HPDE6-E6E7 (cell line): Measurements from ENCODE around the gene KRTAP11-1.
A peak's percentile ranks its signal among the peaks of the same experiment; 100 is the strongest.

Experiments
- DNase-seq: peaks from one replicate; pipeline ENCODE4 v3.0.0; 2011; ENCODE audit warnings: missing footprints; ENCODE audit errors: extremely low spot score

KRTAP11-1 gene, protein sequence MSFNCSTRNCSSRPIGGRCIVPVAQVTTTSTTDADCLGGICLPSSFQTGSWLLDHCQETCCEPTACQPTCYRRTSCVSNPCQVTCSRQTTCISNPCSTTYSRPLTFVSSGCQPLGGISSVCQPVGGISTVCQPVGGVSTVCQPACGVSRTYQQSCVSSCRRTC

DNA sequence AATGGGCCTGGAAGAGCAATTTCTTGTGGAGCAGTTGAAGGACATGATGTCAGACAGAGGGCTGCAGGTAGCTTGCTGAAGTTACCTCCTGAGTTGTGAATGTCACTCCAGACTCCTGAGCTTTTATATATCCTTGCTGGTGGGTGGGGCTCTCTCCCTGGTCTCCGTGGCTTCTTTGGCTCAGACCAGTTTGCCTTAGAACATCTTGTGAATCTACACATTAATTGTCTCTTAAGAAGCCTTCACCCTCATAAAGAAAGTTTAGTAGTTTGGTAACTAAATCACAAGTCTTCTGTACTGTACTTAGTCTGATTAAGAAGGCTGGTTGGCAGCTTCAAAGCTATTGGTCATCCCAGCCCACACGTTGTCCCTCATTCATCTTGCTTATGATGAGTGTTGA lies at the start of gene KRTAP11-1:
Gene KRTAP11-1, minus strand, starts transcription at position 101 of the 400 bp plus-strand sequence. Its CDS starts 56 bp downstream, at position 45.
- DNase-seq: no peak

DNA sequence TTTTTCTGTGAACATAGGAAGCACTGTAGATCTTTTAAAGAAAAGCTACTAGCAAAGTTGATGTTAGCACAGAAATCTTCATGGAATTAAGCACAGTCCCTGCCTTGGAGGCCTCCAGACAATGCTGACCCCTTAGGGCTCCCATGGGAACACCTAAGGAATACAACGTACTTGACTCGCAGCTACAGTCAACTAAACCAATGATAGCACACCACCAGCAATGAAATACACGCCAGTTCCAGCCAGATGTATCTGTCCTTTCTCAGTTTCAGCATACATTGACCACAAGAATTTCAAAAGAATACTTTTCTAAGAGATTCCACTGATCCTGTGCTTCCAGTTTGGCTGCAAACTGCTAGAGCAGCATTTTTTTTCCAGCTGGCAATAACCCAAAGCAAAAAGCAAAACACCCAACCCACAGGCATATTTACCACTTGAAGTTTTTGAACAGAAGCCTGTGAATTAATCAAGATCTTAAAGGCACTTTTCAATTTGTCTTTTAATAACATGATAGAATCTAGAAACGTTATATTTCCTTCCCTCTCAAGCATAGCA lies 42.8 kb upstream of the KRTAP11-1 start:
- no peak for DNase-seq

DNA sequence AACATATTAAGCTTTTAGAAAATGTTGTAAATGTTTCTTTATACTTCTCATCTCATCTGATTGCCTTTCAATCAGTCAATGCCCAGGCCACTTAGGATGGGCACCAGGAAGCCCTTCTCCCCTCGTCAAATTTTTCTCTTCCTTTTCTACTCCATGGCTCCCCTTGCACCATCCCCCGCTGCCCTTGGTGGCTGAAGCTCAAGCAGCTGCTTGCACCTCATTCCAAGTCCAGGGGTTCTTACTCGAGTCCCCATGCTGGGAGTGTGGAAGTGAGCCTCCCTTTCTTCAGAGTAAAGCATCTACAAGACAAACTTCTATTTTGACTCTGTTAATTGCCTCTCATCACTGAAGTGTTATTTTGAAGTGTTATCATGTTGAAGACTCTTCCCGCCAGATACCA lies 39.7 kb upstream of the KRTAP11-1 start:
- DNase-seq: no peak

DNA sequence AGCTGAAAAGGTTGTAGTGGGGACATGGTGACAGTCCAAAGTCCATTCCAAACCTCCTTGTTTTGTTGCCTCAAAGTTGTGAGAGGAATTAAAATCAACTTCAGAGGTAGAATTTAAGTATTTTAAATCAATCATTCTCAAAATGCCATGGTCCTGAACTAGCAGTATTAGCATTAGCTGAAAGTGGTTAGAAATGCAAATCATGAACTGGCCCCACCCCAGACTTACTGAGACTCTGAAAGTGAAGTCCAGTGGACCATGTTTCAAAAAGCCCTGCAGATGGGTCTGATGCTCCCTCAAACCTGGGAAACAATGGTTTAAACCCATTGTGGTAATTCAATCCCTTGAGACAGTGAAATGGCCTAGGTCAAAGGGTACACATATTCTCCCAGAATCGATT lies 36.2 kb upstream of the KRTAP11-1 start:
- no peak for DNase-seq

DNA sequence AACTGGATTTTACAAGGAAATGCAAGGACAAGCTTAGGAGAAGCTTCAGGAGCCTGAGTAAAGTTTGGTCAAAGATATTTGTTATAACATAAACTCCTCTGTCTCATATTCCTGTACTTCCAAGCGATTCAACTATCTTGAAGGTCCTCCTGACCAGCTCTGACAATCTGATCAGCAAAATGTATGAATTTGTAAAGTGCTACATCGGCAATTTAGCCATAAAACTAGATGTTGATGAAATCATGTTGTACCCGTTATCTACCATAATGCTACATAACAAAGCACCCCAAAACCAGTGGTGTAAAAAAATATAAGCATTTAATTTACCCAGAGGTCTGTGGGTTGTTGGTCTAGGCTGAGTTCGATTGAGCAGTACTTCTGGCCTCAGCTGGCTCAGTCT lies 19.5 kb upstream of the KRTAP11-1 start:
- no peak for DNase-seq

DNA sequence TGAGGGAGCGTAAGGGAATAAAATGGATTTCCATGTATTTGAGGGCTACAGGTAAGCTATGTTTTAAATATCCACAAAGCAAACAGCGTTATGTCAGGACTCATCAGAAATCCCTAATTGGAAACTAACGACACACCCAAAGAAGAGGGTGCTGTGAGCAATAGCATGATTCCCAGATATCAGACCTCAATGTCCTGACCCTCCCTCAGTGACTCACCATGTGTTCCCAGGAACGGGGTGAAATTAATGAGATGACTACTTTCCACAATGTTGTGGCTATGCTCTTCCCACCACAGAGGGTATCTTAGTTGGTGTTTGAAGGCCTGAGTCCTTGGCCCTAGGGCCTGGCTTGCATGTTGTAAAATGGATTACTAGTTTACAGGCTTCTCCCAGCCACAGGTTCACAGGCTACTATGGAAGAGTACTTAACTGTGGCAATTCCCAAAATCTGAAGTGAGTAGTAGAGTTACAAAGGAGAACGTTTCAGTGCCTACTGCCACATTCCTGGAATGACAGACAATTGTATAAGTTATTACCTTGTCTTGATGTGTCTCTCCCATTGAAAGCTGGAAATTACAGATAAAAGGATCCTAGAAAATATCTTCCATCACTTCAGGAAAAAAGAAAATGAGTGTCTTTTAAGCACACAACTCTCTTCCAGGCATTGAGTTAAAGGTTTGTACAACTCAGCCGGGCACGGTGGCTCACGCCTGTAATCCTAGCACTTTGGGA lies 1.7 kb upstream of the KRTAP11-1 start:
- no peak for DNase-seq

DNA sequence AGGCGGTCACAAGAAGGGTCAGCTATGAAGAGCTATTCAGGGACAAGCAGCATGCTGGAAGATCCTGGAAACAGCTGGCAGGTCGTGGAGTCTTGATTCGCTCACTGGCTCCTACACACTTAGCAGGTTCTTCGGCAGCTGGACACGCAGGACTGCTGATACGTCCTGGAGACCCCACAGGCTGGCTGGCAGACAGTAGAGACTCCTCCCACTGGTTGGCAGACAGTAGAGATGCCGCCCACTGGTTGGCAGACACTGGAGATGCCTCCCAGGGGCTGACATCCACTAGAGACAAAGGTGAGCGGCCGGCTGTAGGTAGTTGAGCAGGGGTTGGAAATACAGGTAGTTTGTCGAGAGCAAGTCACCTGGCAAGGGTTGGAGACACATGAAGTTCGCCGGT lies 466 bp downstream of the KRTAP11-1 start:
- DNase-seq: no peak

DNA sequence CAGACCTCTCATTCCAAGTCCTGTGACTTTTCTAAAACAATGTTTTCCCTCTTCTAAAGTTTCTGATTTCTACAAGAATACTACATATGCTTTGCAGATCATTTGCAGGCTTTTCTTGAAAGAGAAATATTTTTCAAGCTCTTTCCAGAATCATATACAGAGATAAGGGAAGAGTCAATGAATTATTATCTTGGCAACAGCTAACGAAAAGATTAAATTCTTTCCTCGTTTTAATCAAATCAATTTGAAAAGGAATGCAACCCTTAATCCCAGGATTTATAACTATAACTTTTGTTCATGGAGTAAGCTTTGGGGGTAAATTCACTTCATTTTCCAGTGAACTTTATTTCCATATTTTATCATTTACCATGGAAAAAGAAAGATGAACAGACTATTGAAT lies 6.9 kb downstream of the KRTAP11-1 start:
- DNase-seq: no peak

DNA sequence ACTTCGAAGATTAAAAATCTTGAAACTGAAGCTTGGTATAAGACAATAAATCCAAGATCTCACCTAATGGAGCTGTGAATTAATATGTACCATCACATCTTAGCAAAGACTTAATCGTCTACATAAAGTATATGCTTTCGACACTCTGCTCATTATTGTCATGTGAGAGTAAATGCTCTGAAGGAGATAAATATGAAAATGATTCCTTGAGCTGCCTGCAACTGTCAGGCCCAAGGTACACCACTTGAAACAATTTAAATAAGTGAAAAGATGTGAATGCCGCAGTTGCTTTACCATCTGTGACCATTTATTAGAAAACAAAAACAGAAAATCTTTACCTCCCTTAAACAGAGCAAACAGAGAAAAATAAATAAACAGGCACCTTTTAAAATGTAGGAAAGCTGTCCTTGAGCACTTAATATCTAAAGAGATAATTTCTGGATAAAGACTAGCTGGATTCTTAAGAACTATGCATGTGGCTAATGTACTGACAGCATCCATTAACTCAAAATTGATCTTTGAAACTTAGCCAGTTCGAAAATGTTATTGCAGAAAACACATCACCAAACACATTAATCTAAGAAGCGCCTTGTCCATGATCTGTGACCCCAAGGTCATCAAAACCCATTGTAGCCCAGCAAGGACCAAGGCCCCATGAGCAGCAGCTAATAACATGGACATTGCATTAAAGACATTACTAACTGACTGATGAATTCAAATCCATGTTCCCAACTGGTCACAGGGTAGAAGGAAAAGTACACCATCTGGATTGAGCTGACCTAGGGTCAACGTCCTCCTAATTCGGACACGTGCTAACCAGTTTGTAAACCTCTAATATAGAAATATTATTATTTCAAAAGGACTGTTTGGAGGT lies 33.5 kb downstream of the KRTAP11-1 start:
- DNase-seq: no peak

DNA sequence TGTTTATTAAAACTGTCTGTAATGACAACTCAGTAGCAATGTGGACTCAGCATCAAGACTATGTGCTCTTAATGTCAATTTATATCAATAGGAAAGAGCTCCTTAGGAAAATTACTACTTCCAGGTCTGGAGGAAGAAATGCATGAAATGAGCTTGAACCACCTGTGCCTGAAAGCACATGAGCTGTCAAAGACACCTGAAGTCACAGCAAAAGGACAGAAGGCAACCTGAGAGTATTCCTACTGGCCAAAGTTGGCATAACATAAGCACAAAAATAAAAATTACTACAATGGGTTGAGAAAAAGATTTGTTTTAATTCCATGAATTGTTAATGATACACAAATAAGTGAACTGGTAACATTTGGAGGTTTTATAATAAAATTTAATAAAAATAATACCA lies 38.4 kb downstream of the KRTAP11-1 start:
- DNase-seq: no peak

DNA sequence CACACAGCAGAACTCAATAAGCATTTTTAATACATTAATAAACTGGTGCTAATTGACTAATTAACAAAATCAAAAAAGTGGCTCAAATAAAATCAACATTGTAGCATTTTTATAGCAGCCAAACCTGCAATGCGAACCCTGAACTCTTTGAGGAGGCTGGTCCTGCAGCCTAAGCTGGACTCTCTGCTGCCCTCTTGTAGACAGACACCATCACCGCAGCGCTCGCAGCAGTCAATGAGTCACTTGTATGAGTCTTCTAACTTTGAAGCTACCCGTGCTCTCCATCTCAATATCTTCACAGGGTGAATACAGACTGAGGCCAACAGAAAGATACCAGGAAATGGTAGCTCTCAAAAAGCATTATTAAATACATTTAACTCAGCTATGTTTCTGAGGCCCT lies 42.1 kb downstream of the KRTAP11-1 start:
- peak; percentile 29 for DNase-seq

DNA sequence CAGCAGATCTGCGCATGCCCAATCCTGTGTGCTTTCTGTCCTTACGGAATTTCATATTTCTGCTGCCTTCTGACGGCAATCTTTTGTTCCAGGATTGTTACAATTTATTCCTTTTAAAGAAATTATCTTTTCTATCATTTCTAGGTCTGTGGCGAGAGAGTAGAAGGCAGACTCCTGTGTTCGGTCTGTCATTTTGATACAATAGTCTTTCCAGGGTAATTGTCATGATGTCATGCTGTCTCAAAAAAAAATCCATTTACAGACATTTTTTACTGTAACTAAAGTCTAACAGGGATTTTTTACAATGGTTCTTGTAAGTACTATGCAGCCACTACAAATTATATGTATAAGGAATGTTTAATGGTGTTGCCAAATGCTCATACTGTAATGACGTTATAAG lies 42.8 kb downstream of the KRTAP11-1 start:
- DNase-seq: no peak

DNA sequence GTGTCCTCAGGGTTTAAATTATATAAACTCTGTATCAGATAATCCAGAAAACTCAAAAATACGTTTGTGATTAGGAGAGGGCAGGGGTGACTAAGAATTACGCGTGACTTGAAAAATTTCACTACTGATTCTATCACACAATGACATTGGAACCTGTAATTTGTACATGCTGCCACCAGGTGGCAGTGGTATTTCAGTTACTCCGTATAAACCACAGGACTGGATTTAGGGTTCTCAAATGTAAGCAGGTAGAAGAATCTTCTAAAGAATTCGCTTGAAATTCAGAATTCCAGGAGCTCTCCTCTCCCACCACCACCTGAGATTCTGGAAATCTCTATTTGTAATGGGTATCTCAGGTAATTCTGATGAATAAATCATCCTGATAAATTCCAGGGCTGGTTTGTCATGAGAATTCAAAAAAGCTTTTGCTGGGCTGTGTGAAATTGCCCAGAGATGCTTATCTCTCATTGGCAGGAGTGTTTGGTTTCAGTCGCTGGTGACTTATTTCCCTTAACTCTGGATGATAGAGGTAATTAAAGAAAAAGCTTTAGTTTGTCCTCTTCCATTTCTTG lies 50.1 kb downstream of the KRTAP11-1 start:
- no peak for DNase-seq
